Measurements from ENCODE around the gene RAB22A.
"Not testable (repeated sequence)": the region's sequence is repeated elsewhere in the genome, so short reads cannot be mapped to it uniquely, and the experiment has no call there.

RAB22A gene

GRCh38 chr20:58344741-58345140, 35.2 kb downstream of the RAB22A start:
- DNase-seq (ENCODE audit: low spot score): no peak

GRCh38 chr20:58349570-58349969, 40.1 kb downstream of the RAB22A start:
- DNase-seq (ENCODE audit: low spot score): no peak

DNA sequence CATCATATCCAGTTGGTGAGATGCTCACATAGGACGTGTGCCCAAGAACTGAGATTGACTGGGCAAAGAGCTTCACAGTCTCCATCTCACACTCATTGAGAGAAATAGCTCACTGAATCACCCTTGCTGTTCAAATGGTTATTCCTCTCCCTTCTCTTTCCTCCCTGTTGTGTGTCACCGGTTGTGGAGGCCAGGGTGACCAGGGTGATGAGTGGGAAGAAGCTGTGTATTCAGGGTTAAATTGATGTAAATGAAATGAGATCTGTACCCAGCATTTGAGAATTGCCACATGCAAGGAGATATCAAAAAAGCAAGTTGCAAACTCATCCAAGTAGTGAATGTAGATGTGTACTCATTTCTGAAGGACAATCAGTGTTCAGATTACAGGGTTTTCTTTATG, 43.0 kb downstream of the RAB22A start:
- DNase-seq (ENCODE audit: low spot score): no peak

DNA sequence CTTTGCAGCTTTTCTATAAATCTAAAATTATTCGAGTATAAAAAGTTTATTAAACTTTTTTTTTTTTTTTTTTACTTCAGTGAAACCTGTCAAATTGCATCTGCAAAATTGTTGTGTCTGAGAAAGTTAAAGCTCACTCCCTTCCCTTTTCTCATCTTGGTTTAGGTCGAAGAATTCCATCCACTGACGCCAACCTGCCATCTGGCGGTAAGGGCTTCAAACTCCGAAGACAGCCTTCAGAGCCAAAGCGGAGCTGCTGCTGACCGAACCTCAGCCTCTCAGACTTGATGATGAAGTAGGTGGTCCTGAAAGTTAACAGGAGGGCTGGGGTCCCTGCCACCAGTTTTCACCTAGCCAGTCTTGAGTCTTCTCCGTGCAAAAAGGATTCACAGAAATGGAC, 49.9 kb downstream of the RAB22A start:
- DNase-seq (ENCODE audit: low spot score): no peak

DNA sequence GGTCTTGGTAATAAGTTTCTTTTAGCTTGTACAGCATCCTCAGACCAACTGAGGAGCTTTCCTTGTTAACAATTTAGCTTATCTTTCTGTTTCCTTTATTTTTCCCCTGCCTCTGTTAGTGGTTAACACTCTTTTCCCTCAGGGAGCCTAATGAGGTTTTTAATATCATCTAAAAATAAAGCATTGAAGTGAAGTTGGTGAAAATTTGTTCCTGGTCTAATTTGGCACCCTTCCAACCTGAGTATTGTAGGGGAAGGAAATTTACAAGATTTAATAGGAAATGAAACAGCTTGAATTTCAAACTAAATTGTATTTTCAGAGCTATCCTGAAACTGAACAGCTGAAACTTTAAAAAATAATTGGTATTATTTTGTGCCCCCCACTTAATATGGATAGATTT, 51.4 kb downstream of the RAB22A start:
- no peak for DNase-seq (ENCODE audit: low spot score)

DNA sequence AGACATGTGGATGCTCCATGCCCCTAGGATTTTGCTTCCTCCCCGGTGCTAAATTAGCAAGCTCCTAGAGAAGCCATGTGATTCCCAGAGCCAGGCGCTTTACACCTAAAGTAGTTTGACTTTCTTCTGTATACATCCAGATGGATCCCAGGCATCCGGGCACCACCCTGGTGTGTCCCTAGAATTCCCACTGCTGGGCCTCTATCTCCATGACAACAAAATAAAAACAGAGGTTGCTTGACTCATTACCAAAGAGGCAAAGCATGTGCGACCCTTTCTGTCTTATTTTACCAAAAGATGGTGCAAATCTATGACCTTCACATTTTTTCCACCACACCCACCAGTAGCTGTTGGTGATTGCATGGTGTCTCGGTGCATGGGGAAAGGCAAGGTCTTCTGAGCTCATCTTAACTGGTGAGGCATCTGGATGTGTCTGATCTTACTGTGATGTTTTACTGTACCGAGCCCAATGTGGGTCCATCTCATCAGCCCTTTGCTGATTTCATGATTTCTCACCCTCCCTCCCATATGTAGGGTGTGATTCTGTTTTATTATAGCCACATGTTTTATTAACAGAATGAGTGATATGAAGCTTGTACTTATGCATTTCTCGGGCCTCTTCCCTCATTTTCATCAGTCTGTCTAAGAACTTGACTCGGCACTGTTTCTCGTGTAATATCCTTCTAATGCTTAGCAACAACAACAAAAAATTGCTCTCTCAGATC, 52.1 kb downstream of the RAB22A start:
- no peak for DNase-seq (ENCODE audit: low spot score)

GRCh38 chr20:58362206-58362516, 52.6 kb downstream of the RAB22A start:
- no peak for DNase-seq (ENCODE audit: low spot score)

GRCh38 chr20:58362970-58363369, 53.5 kb downstream of the RAB22A start:
- no peak for DNase-seq (ENCODE audit: low spot score)

DNA sequence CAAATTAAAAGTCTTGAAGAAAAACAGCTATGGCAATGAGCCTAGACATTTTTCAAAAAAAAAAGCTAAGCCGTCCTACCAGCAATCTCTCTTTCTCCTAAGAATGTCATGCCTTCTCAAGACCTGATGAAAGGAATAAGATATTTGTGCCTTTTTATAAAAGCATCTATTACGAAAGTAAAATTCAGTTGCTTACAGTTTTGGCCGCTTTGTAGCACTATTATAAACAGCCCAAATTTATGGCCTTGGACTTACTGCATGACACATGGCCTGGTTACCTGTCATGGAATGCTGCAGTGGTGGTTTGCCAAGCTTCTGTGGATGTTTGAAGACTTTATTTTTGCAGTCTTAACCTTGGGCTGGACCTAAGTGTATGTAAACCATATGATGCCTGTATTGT, 57.4 kb downstream of the RAB22A start:
- no peak for DNase-seq (ENCODE audit: low spot score)

DNA sequence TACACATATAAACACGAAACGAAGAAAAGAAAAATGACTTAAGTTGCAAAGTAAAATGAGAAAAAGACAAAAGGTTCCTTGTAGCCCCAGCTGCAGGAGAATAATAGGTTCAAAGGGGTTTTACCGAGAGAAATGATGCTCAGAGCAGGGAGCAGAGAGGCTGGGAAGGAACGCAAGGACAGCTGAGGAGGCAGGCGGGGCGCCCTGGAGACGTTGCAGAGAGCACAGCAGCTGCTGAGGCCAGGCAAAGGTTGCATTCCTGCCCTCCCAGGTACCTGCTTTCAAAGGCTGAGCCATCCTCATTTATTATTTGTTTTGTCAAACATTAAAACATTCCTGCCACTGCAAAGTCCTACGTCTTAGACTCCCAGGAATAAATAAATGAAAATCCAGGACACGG, 63.3 kb downstream of the RAB22A start:
- DNase-seq (ENCODE audit: low spot score): no peak

DNA sequence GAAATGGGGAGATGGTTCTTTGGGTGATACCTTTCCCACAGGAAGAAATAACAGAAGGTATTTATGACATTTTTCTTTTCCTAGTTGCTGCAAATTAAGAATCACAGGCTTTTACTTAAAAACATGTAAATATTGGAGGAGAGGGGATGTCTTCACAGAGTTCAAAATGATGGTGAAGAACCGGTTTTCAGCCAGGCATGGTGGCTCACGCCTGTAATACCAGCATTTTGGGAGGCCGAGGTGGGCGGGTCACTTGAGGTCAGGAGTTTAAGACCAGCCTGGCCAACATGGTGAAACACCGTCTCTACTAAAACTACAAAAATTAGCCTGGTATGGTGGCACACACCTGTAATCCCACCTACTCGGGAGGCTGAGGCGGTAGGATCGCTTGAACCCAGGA, 63.8 kb downstream of the RAB22A start:
- DNase-seq (ENCODE audit: low spot score): not testable (repeated sequence)

GRCh38 chr20:58374027-58374850, 64.7 kb downstream of the RAB22A start:
- no peak for DNase-seq (ENCODE audit: low spot score)

DNA sequence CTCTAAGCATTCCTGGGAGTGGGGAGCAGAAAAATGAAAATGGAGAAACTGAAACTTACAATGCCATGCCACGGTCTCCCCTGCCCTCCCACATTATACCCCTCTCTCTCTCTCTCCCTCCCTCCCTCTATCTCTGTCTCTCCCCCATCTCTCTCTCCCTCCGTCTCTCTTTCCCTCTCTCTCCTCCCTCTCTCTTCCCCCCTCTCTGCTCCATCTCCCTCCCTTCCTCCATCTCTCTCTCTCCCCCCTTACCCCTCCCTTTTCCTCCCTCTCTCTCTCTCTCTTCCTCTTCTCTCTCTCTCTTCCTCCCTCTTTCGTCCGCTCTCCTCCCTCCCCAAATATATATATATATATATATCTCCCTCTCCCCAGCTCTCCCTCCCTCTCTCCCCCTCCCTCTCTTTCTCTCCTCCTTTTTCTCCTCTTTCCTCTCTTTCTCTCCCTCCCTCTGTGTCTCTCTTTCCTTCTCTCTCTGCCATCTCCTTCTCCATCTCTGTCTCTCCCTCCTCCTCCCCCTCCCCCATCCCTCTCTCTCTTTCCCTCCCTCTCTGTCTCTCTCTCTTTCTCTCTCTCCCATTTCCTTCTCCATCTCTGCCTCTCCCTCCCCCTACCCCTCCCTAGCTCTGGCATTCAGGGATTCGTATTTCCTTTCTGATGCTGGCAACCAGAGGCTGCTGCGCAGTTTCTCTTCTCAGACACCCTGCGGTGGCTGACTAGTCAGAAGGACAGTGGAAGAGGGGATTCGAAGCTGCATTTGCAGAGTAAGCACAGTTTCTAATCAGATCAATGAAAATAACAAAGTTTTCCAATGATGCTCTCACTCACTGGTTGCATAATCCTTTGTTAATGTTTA, 65.6 kb downstream of the RAB22A start:
- no peak for DNase-seq (ENCODE audit: low spot score)

- no peak for DNase-seq (ENCODE audit: low spot score)
Observed at GRCh38 chr20:58375759-58376352, 66.3 kb downstream of the RAB22A start.

- DNase-seq (ENCODE audit: low spot score): no peak
Observed at GRCh38 chr20:58377017-58377416, 67.5 kb downstream of the RAB22A start.

GRCh38 chr20:58377766-58378401, 68.4 kb downstream of the RAB22A start:
- DNase-seq (ENCODE audit: low spot score): no peak

GRCh38 chr20:58378704-58379103, 69.2 kb downstream of the RAB22A start:
- DNase-seq (ENCODE audit: low spot score): no peak

DNA sequence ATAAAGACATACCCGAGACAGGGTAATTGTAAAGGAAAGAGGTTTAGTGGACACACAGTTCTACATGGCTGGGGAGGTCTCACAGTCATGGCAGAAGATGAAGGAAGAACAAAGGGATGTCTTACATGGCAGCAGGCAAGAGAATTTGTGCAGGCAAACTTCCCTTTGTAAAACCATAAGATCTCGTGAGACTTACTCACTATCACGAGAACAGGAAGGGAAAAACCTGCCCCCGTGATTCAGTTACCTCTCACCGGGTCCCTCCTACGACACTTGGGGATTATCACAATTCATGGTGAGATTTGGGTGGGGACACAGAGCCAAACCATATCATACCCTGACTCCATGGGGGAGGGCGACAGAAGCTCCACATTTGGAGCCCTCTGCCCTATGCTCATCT, 72.1 kb downstream of the RAB22A start:
- no peak for DNase-seq (ENCODE audit: low spot score)

DNA sequence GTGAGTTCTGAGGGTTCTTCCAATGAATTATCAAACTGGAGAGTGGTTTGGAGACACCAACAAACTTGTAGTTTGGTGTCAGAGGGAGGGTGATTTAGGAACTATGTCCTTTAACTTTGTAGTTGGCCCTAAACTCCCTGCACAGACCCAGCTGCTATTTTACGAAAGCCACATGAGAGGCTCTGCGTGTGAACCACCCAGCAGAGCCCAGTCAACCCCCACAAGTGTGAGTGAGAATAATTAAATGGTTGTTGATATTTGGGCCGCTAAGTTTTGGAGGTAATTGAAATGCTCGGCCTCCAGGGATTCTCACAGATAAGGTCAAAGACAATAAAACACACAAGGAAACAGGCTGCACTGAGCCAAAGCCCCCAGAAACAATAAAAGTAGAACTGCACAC, 72.6 kb downstream of the RAB22A start:
- DNase-seq (ENCODE audit: low spot score): peak; percentile 24

GRCh38 chr20:58384821-58385220, 75.3 kb downstream of the RAB22A start:
- DNase-seq (ENCODE audit: low spot score): no peak

DNA sequence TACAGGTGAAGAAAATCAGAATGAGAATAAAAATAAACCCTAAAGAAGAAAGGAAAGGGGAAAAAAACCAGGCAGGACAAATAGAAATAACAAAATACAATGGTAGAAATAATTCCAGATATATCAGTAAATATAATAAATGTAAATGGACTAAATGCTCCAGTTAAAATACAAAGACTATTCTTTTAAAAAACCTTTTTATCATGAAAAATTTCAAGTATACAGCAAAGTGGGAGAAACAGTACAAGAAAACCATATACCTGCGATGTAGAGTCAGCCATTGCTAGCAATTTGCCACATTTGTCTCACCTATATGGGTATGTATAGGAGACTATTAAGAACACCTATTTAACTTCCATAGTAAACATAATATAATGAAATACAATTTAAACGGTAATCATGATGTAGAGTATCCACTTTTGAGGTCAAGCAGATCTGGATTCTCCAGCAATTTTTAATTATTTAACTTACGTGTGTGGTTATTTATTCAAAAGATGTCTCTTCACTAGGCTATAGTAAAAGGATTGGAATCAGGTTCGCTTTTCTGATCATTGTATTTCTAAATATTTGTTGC, 78.6 kb downstream of the RAB22A start:
- DNase-seq (ENCODE audit: low spot score): no peak
